Activated CD4-positive, alpha-beta T cell treated with anti-CD3 and anti-CD28 coated beads, Interleukin-10, Interleukin-2, amounts not matched to agents 100 ng/mL and 50 ng/mL, durations not matched to agents 16 hours and 8 hours (primary cell): ENCODE data around the gene MARVELD1.
A peak's percentile ranks its signal among the peaks of the same experiment; 100 is the strongest.

Source experiments
- DNase-seq: peaks from one replicate; pipeline ENCODE4 v3.0.0-alpha.2; 2020

MARVELD1 gene

GRCh38 chr10:97724341-97724941, 10.9 kb downstream of the MARVELD1 start:
- DNase-seq = no peak

- peak; percentile 64 for DNase-seq
Measured at GRCh38 chr10:97726636-97727178, 13.2 kb downstream of the MARVELD1 start.

- no peak for DNase-seq
Measured at GRCh38 chr10:97729014-97729413, 15.5 kb downstream of the MARVELD1 start.

- peak; percentile 61 for DNase-seq
Measured at GRCh38 chr10:97731346-97732051, 18.0 kb downstream of the MARVELD1 start.

- DNase-seq = no peak
Measured at GRCh38 chr10:97732052-97732359, 18.5 kb downstream of the MARVELD1 start.

- no peak for DNase-seq
Measured at GRCh38 chr10:97733256-97733655, 19.7 kb downstream of the MARVELD1 start.

GRCh38 chr10:97734021-97734420, 20.5 kb downstream of the MARVELD1 start:
- DNase-seq = no peak

GRCh38 chr10:97736403-97736901, 22.9 kb downstream of the MARVELD1 start:
- no peak for DNase-seq

- peak; percentile 98 for DNase-seq
Measured at GRCh38 chr10:97736902-97737769, 23.6 kb downstream of the MARVELD1 start, which contains the start of gene ZFYVE27. Gene ZFYVE27, plus strand, starts transcription at chr10:97737128. Its CDS starts 1,350 bp downstream, at chr10:97738478.

- peak; percentile 25 for DNase-seq
Measured at GRCh38 chr10:97737770-97738265, 24.3 kb downstream of the MARVELD1 start.

- DNase-seq = no peak
Measured at GRCh38 chr10:97738616-97739015, 25.1 kb downstream of the MARVELD1 start.

GRCh38 chr10:97740613-97741012, 27.1 kb downstream of the MARVELD1 start:
- DNase-seq = no peak

GRCh38 chr10:97743169-97743943, 29.8 kb downstream of the MARVELD1 start:
- no peak for DNase-seq

GRCh38 chr10:97744405-97745035, 31.0 kb downstream of the MARVELD1 start:
- DNase-seq = no peak

GRCh38 chr10:97747573-97747972, 34.0 kb downstream of the MARVELD1 start:
- DNase-seq = no peak

- DNase-seq = no peak
Measured at GRCh38 chr10:97748116-97748515, 34.6 kb downstream of the MARVELD1 start.

GRCh38 chr10:97752956-97753355, 39.4 kb downstream of the MARVELD1 start:
- DNase-seq = no peak

- no peak for DNase-seq
Measured at GRCh38 chr10:97754726-97755125, 41.2 kb downstream of the MARVELD1 start.

- no peak for DNase-seq
Measured at GRCh38 chr10:97755718-97756117, 42.2 kb downstream of the MARVELD1 start.

- no peak for DNase-seq
Measured at GRCh38 chr10:97757471-97757870, 43.9 kb downstream of the MARVELD1 start.

GRCh38 chr10:97759158-97759887, 45.8 kb downstream of the MARVELD1 start:
- DNase-seq = peak; percentile 54
